Natural killer cell (primary cell): ENCODE measurements around the gene RNF227. TPM values are rescaled to one million over a fixed set of nuclear protein-coding genes. Genes with fewer than 3 reads are reported as not detected.

Experiments used
- ATAC-seq, 3 donors: fragments of 150-1000 bp in 2 of 3; fragments of 200-7000 bp in 1 of 3; cut with Tn5 transposase; 1 replicate in 1 of 3; 2 replicates in 2 of 3; pipeline ENCODE4 v1.10.0; 2021; ENCODE audit warnings: mild to moderate bottlenecking in 2 of 3, moderate library complexity in 2 of 3
- DNase-seq, 2 donors: peaks; one replicate each; pipeline versions ENCODE4 v3.0.0 to v3.0.0-alpha.2; 2013 to 2021; ENCODE audit warnings: mixed read lengths in 1 of 2
- H3K27ac ChIP-seq: one replicate; pipeline ENCODE4 v1.5.1; 2013; ENCODE audit warnings: mild to moderate bottlenecking, low read length
- H3K27me3 ChIP-seq: one replicate; pipeline ENCODE4 v1.6.1; 2013; ENCODE audit warnings: low read length; ENCODE audit not compliant: control insufficient read depth, insufficient read depth
- H3K36me3 ChIP-seq: one replicate; pipeline ENCODE4 v1.6.1; 2013; ENCODE audit warnings: low read length; ENCODE audit not compliant: control insufficient read depth, insufficient read depth
- H3K4me1 ChIP-seq: one replicate; pipeline ENCODE4 v1.6.1; 2013; ENCODE audit warnings: low read length; ENCODE audit not compliant: control insufficient read depth, insufficient read depth
- H3K4me3 ChIP-seq: one replicate; pipeline ENCODE4 v1.5.1; 2013; ENCODE audit warnings: low read length
- H3K9me3 ChIP-seq: one replicate; pipeline ENCODE4 v1.6.1; 2013; ENCODE audit warnings: low read length; ENCODE audit not compliant: control insufficient read depth, insufficient read depth
- H3K27ac Mint-ChIP-seq, 2 donors: one replicate each; pipeline ENCODE4 v1.8.0; 2022; ENCODE audit warnings: mild to moderate bottlenecking in 2 of 2, mixed read lengths in 2 of 2, moderate library complexity in 1 of 2
- H3K27me3 Mint-ChIP-seq, 2 donors: one replicate each; pipeline ENCODE4 v1.8.0; 2022; ENCODE audit warnings: low read depth in 2 of 2, mixed read lengths in 2 of 2
- H3K36me3 Mint-ChIP-seq: one replicate; pipeline ENCODE4 v1.8.0; 2022; ENCODE audit warnings: mixed read lengths
- H3K4me1 Mint-ChIP-seq, 2 donors: one replicate each; pipeline ENCODE4 v1.8.0; 2022; ENCODE audit warnings: mixed read lengths in 2 of 2
- H3K4me3 Mint-ChIP-seq: one replicate; pipeline ENCODE4 v1.8.0; 2022; ENCODE audit warnings: mild to moderate bottlenecking, moderate library complexity, mixed read lengths
- H3K9me3 Mint-ChIP-seq, 2 donors: one replicate each; pipeline ENCODE4 v1.8.0; 2022; ENCODE audit warnings: mixed read lengths in 2 of 2
- CTCF ChIP-seq: fragments of 200-600 bp; IDR thresholded peaks from one replicate; pipeline ENCODE4 v1.8.0; 2022; ENCODE audit warnings: antibody characterized with exemption
- WGBS: methylation state at CpG from one replicate; pipeline ENCODE4 v1.1.7; 2013; ENCODE audit warnings: missing lambda C conversion rate; ENCODE audit not compliant: insufficient coverage; 5-methylcytosine and 5-hydroxymethylcytosine counted together
- intact Hi-C: fragments of 100-400 bp; cut with micrococcal nuclease; formaldehyde crosslinking; loops from one replicate; pipeline ENCODE4 v1.14.2; 2022
- total RNA-seq, 4 donors: library from RNA; stranded (reverse); fragments of 120-200 nt in 1 of 4; gene quantifications; one replicate each; pipeline versions ENCODE4 v1.2.3 to v1.2.4, GENCODE V29; 2013 to 2022

Gene RNF227
- total RNA-seq, 3 donors from 2014 or later (not counting 1 experiment from before 2014, with no cell fraction given) = 3.6 to 5.9 (median 4.7) TPM

GRCh38 chr17:7944326-7944725 lies 28.2 kb upstream of the RNF227 start:
- Histone ChIP-seq H3K9me3 (no peaks in the 10 kb centered on the region), H3K4me3 (no peak overlapping the region), H3K36me3 (peaks cover 63% of the 10 kb centered on the region), H3K27ac (no peak overlapping the region), H3K4me1 (no peaks in the 10 kb centered on the region), H3K27me3 (no peaks in the 10 kb centered on the region)
- Mint-ChIP-seq H3K9me3 (no peaks in the 10 kb centered on the region), H3K4me1 (no peaks in the 10 kb centered on the region), H3K27ac (no peak overlapping the region), H3K27me3 (no peaks in the 10 kb centered on the region), H3K4me3 (no peak overlapping the region), H3K36me3 (peaks cover 8% of the 10 kb centered on the region)
- no peak for TF ChIP-seq CTCF
- no peak for ATAC-seq
- DNase-seq = no peak
- intact Hi-C loops = no loop called here
- 95% methylated on average over 9 of the region's 9 CpGs for WGBS

- no peaks in the 10 kb centered on the region for H3K9me3 ChIP-seq
- Mint-ChIP-seq H3K4me3 (no peak overlapping the region), H3K9me3 (no peaks in the 10 kb centered on the region), H3K4me1 (no peaks in the 10 kb centered on the region), H3K27me3 (no peaks in the 10 kb centered on the region), H3K36me3 (peaks cover 10% of the 10 kb centered on the region), H3K27ac (no peak overlapping the region)
- no peak overlapping the region for H3K4me3 ChIP-seq
- H3K27ac ChIP-seq = no peak overlapping the region
- H3K4me1 ChIP-seq = no peaks in the 10 kb centered on the region
- 90% methylated on average over 13 of the region's 13 CpGs for WGBS
- intact Hi-C loops = no loop called here
- no peaks in the 10 kb centered on the region for H3K27me3 ChIP-seq
- no peak for TF ChIP-seq CTCF
- no peak for DNase-seq
- H3K36me3 ChIP-seq = peaks cover 57% of the 10 kb centered on the region
- ATAC-seq = no peak
Observed at GRCh38 chr17:7943291-7943690, 27.2 kb upstream of the RNF227 start.

- Histone ChIP-seq H3K4me1 (no peaks in the 10 kb centered on the region), H3K9me3 (no peaks in the 10 kb centered on the region), H3K36me3 (peaks cover 42% of the 10 kb centered on the region), H3K4me3 (no peak overlapping the region), H3K27ac (no peak overlapping the region), H3K27me3 (no peaks in the 10 kb centered on the region)
- no peak for DNase-seq
- intact Hi-C loops = no loop called here
- H3K36me3 Mint-ChIP-seq = peaks cover 10% of the 10 kb centered on the region
- no peaks in the 10 kb centered on the region for H3K27me3 Mint-ChIP-seq
- no peaks in the 10 kb centered on the region for H3K9me3 Mint-ChIP-seq
- 97% methylated on average over 4 of the region's 6 CpGs for WGBS
- no peak for TF ChIP-seq CTCF
- ATAC-seq = no peak
- H3K27ac Mint-ChIP-seq = no peak overlapping the region
- H3K4me3 Mint-ChIP-seq = no peak overlapping the region
- H3K4me1 Mint-ChIP-seq = peaks cover 0 to 4% of the 10 kb centered on the region in 2 donors
Observed at GRCh38 chr17:7940743-7941142, 24.7 kb upstream of the RNF227 start.

GRCh38 chr17:7940034-7940433 lies 23.9 kb upstream of the RNF227 start:
- no peak overlapping the region for H3K4me3 Mint-ChIP-seq
- peaks cover 39% of the 10 kb centered on the region for H3K36me3 ChIP-seq
- no peak overlapping the region for H3K4me3 ChIP-seq
- no peak overlapping the region for H3K27ac ChIP-seq
- no peaks in the 10 kb centered on the region for H3K4me1 ChIP-seq
- H3K27ac Mint-ChIP-seq = no peak overlapping the region
- 98% methylated on average over 4 of the region's 4 CpGs for WGBS
- no peak for ATAC-seq
- H3K9me3 Mint-ChIP-seq = no peaks in the 10 kb centered on the region
- no peak for TF ChIP-seq CTCF
- intact Hi-C loops = no loop called here
- peaks cover 0 to 8% of the 10 kb centered on the region in 2 donors for H3K4me1 Mint-ChIP-seq
- DNase-seq = no peak
- H3K36me3 Mint-ChIP-seq = peaks cover 10% of the 10 kb centered on the region
- H3K27me3 Mint-ChIP-seq = no peaks in the 10 kb centered on the region
- H3K27me3 ChIP-seq = no peaks in the 10 kb centered on the region
- H3K9me3 ChIP-seq = no peaks in the 10 kb centered on the region
